Measurements from ENCODE around the gene WLS.

Gene WLS

GRCh38 chr1:68103011-68103545 is 129.2 kb downstream of the WLS start:
- DNase-seq (ENCODE audit: low read depth in 2 of 3, low spot score in 1 of 3), result no peak

GRCh38 chr1:68101829-68102228 is 130.5 kb downstream of the WLS start:
- DNase-seq (ENCODE audit: low read depth in 2 of 3, low spot score in 1 of 3), result no peak

- DNase-seq (ENCODE audit: low read depth in 2 of 3, low spot score in 1 of 3), result no peak
Observed at GRCh38 chr1:68100571-68100970, 131.8 kb downstream of the WLS start.

- no peak for DNase-seq (ENCODE audit: low read depth in 2 of 3, low spot score in 1 of 3)
Observed at GRCh38 chr1:68093737-68094136, 138.6 kb downstream of the WLS start.

- no peak for DNase-seq (ENCODE audit: low read depth in 2 of 3, low spot score in 1 of 3)
Observed at GRCh38 chr1:68087184-68087583, 145.1 kb downstream of the WLS start.

DNA sequence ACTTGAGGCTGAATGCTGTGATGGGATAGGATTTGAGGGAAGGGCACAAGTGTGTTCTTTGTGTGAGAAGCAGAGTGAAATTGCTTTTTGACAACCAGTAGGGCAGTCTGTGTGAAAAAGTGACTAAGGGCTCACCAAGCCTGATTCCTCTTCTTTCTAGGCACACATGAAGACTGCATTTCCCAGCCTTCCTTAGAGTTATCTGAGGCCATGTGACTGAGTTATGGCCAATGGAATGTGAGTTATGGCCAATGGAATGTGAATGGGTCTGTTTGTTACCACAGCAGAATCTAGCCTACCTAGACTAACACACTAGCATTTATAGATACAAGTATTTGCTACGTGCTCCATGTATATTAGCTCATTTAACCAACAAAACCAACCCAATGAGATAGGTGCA is 146.6 kb downstream of the WLS start:
- no peak for DNase-seq (ENCODE audit: low read depth in 2 of 3, low spot score in 1 of 3)

GRCh38 chr1:68083686-68084085 is 148.6 kb downstream of the WLS start:
- no peak for DNase-seq (ENCODE audit: low read depth in 2 of 3, low spot score in 1 of 3)

DNA sequence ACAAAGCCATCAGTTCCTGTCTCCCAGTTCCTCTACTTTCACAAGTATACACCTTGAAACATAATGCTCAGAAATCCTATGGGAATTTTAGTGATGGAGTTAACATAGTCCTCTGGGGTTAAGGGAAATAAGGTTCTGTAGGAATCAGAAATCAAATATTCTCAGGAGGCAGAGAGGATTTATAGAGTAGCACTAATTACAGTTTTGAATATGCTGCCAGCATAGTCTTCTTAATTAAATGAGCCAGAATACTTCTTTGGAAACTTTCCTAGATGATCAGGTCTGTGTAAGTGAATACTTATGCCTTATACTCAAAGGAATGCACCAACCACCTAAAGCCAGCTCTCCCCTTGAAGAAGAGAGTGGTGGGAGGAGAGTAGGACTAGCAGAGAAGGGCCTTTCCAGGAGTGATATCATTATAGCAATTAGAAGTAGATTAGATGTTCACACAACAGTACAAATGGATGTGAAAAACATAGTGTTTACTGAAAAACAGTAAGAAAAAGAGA is 150.5 kb downstream of the WLS start:
- DNase-seq (ENCODE audit: low read depth in 2 of 3, low spot score in 1 of 3), result no peak

- DNase-seq (ENCODE audit: low read depth in 2 of 3, low spot score in 1 of 3), result no peak
Observed at GRCh38 chr1:68078647-68079046, 153.7 kb downstream of the WLS start.
